Activated CD4-positive, alpha-beta T cell treated with anti-CD3 and anti-CD28 coated beads, Interleukin-2, amount 50 U/mL, for 48 hours (primary cell): ENCODE results near the gene EPSTI1.
"Not testable (repeated sequence)": the region's sequence is repeated elsewhere in the genome, so short reads cannot be mapped to it uniquely, and the experiment has no call there.

Source experiments
- DNase-seq, 2 experiments: peaks; one replicate each; pipeline ENCODE4 v3.0.0-alpha.2; 2020

EPSTI1 gene

DNA sequence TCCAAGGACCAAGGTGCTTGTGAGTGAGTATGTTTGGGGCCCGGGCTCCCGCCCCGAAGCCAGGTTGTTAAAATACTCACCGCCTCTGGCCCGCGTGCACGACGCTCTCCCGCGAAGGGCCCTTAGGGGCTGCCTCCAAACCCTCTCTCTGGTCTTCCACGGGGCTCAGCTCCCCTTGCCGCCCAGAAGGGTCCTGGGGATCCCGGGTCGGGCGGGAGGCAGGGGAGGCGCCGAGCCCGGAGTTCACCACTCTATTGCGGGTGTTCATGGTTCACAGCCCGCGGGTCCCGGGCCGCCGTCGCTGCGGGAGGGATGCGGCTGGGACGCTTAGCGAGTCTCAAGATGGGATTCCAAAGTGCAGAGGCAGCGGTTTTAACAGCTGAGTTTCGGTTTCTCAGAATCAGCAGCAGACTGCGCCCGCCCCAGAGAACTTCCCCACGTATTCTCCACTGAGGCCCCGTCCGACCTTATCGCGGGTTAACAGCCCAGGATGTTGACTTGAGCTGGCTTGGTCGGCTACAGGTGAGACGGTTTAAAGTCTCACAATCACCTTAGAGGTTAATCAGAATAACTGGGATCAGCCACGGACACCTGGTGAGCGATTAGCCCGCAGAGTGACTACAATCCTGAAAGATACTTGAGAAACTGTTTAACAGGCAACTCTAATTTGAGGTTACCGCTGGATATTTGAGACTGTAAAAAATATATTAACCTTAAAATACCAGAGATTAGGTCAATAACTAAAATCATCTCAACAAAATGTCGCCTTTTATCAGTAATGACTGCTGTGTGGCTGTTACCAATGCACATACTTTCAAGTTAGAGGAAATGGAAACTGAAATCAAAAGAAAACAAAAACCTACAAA is at the start of gene EPSTI1:
Gene EPSTI1, minus strand, starts transcription at position 344 of the 866 bp plus-strand sequence. Its CDS starts 76 bp downstream, at position 268.
- DNase-seq, result peak; percentile 69 to 77

DNA sequence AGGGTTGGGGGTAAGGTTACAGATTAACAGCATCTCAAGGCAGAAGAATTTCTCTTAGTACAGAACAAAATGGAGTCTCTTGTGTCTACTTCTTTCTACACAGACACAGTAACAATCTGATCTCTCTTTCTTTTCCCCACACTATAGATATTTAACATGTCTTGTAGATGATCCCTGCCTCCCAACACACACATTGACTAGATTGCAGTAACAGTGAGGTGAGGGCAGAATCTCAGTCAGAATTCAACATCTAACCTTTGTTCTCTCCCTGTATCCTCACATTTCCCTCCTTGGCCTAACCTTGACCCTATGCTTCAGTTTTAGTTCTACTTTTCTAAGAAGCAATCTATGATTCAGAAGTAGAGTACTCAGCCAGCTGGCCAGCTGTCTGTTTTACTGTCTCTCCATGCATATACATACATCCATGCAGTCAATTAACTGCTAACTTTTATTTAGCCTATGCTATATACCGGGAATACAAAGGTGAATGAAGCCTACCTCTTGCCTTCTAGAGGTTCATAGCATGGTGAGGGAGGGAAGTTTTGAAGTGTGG is 49.4 kb upstream of the EPSTI1 start:
- DNase-seq, result no peak

DNA sequence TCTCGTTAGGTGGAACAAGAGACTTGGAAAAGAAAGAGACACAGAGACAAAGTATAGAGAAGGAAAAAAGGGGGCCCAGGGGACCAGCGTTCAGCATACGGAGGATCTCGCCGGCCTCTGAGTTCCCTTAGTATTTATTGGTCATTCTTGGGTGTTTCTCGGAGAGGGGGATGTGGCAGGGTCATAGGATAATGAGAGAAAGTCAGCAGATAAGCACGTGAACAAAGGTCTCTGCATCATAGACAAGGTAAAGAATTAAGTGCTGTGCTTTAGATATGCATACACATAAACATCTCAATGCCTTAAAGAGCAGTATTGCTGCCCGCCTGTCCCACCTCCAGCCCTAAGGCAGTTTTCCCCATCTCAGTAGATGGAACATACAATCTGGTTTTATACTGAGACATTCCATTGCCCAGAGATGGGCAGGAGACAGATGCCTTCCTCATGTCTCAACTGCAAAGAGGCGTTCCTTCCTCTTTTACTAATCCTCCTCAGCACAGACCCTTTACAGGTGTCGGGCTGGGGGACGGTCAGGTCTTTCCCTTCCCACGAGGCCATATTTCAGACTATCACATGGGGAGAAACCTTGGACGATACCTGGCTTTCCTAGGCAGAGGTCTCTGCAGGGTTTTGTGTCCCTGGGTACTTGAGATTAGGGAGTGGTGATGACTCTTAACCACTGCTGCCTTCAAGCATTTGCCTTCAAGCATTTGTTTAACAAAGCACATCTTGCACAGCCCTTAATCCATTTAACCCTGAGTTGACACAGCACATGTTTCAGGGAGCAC is 48.7 kb upstream of the EPSTI1 start:
- DNase-seq, result not testable (repeated sequence)

DNA sequence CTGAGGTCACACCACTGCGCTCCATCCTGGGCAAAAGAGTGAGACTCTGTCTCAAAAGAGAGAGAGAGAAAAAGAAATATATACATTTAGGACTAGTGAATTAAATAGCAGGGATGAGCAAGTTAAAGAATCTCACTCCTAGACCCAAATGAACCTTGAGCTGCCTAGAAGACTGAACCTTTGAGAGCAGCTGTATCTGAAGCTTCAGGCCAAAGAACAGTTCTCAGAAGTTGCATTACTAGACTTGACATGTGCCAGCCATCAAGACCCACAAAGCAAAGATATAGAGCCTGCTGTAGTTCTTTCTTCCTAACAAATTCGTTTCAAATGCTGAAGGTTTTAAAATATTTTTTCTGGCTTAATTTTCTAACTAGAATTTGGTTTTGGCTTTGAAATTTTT is 47.9 kb upstream of the EPSTI1 start:
- DNase-seq, result no peak

GRCh38 chr13:43036351-43037250 is 44.6 kb upstream of the EPSTI1 start:
- no peak for DNase-seq

GRCh38 chr13:43033038-43033437 is 41.0 kb upstream of the EPSTI1 start:
- no peak for DNase-seq

GRCh38 chr13:43031881-43032280 is 39.8 kb upstream of the EPSTI1 start:
- DNase-seq, result no peak

- no peak for DNase-seq
Observed at GRCh38 chr13:43030548-43030947, 38.5 kb upstream of the EPSTI1 start.

DNA sequence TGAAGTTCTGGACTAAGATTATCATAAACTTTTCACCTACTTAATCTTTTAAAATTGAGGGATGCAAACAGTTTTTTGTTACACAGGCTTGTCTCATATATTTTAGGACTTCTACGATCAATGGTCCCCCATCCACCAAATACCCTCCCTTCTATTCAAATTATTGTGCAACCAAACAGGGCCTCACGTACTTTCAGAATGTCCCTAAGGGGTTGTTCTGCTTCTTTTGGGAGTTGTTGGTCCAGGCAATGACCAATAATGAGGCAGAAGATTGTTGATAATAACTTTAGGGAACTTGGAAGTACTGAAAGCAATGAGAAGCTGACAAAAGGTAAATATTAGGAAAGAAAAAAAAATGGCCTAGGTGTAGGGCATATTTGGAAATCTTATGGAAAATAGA is 34.2 kb upstream of the EPSTI1 start:
- DNase-seq, result no peak

DNA sequence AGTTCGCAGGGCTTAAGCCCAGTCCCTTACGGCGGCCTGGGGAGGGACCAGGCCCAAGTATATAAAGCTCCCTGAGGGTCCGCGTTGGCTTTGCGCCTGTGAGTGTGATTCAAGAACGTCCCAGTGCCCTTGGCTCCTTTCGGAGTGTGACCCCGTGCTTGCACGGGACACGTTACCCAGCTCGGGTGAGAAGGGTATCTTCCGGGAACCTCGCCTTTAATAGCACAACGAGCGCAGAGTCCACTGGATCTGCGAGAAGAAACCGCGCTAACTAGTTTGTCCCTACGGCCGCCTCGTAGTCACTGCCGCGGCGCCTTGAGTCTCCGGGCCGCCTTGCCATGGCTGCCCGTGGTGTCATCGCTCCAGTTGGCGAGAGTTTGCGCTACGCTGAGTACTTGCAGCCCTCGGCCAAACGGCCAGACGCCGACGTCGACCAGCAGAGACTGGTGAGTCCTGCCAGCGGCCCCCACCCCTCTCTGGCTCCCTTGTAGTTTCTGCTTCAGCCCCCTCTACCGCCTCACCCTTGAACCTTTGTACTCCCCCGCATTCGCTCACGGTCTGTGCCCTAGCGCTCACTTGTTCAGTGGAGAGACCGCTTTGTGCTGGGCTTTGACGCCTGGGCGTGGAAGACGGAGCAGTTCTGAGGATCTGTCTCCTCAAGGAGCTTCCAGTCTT is 31.4 kb upstream of the EPSTI1 start, which contains the start of gene DNAJC15:
Gene DNAJC15, plus strand, starts transcription at position 298 of the 675 bp plus-strand sequence. Its CDS starts 41 bp downstream, at position 339.
- DNase-seq, result peak; percentile 59 to 65

- no peak for DNase-seq
Observed at GRCh38 chr13:43022934-43023288, 30.9 kb upstream of the EPSTI1 start.

- DNase-seq, result no peak
Observed at GRCh38 chr13:43021926-43022670, 30.1 kb upstream of the EPSTI1 start.

DNA sequence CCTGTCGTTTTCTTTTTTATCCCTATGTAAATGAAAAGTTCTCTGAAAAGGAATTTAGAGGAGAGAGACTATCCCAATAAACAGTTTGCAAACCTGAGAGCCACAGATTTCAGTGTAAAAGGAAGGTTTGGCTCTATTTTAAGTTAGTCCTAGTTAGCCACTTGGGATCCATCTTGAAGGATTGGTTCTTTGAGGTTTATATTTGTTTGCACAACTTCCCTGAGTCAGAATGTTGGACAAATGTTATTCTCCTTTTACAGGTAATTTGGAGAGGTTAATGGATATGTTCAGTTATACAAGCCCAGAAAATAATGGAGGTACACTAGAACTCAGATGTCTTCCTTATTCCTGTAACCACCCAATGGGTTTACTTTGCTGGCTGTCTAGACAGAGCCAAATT is 28.8 kb upstream of the EPSTI1 start:
- DNase-seq, result no peak

- DNase-seq, result no peak
Observed at GRCh38 chr13:43019811-43020210, 27.8 kb upstream of the EPSTI1 start.

DNA sequence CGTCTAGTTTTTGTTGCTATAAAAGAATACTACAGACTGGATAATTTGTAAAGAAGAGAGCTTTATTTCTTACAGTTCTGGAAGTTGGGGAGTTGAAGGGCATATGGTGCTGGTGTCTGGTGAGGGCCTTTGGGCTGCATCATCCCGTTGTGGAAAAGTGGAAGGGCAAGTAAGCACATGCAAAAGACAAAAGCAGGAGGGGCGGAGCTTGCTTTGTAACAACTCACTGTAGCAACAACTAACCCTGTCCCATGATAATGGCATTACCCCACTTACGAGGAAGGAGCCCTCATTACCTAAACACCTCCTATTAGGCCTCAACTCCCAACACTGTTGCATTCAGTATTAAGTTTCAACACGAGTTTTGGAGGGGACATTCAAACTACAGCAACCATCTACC is 24.2 kb upstream of the EPSTI1 start:
- DNase-seq, result no peak

DNA sequence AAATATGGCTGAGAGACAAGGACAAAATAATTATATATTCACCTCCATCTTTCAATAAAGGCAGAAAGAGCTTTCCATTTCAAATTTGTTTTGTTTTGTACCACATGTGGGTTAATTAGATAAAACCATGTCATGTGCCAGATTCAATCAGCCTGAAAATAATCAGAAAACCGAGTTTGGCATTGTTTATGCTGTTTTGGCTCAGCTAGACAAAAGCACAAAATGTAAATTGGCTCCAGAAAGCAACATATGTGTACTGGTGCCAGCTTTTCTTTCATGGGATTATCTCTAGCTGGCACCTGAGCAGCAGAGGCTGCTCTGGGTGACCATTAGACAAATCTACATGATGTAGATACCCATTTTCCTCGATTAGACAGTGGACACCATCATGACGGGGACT is 22.1 kb upstream of the EPSTI1 start:
- DNase-seq, result no peak

DNA sequence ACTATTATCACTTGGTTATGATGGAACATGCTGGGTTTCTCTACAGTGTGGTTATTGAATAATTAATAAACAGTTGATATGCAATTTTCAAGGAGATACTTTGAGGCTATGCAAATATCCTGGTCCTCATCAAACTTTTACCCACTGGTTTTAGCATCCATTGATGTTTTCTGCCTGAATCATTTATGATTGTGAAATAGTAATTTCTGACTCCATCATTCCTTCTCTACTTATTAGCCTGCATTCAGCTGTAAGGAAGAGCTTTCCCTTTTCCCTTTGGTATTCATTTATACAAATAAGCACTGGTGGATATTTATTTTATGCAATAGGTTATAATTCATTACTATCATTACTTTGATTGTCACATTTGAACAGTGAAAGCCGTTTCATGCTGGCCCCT is 17.5 kb upstream of the EPSTI1 start:
- DNase-seq, result no peak

- DNase-seq, result no peak
Observed at GRCh38 chr13:43008596-43008995, 16.6 kb upstream of the EPSTI1 start.

DNA sequence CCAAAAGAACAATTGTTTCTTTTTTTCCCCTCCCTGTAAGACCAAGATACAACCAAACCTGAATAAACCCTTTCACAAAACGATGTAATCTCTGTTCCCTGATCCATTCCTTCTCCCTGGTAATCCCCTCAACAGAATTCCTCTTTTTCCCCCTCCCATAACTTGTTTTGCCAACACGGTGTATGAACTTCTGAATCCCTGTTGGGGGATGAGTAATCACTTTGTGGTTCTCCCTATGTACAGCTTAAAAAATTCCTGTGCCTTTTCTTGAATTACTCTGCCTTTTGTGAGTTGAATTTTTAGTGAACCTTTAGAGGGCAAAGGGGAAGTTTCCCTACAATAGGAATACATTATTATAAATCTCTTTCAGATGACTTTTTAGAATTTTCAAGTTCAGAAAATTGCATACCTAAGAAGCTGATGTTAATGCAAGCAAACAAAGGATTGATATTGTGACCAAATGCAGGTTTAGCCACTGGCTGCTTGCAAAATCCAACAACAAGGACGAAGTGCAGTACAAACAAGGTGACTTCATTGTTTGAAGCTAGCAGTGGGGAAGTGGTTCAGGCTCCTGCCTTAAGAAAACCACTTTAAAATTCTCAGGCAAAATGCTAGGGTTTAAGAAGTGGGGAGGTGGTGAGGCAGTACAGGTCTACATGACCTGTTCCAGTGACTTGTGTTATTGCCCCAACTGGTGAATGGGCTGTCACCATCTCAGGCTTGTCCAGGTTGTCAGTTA is 15.0 kb upstream of the EPSTI1 start:
- DNase-seq, result no peak

- no peak for DNase-seq
Observed at GRCh38 chr13:43005460-43006236, 13.6 kb upstream of the EPSTI1 start.
